ENCODE data around the gene COL19A1. TPM values are rescaled to one million over a fixed set of nuclear protein-coding genes. Genes with fewer than 3 reads are reported as not detected.

The COL19A1 gene
- total RNA-seq, 2 donors from 2014 or later = 1.4 to 1.5 TPM

- no peak overlapping the region for H3K9ac ChIP-seq (ENCODE audit: extremely low read depth, low read length, poor library complexity, severe bottlenecking)
- H3K4me3 ChIP-seq (ENCODE audit: low read length) = no peak overlapping the region
- no peaks in the 10 kb centered on the region for H3K27me3 ChIP-seq (ENCODE audit: control insufficient read depth, insufficient read depth, low read length, poor library complexity, severe bottlenecking)
- DNase-seq = no peak
- peaks cover 6% of the 10 kb centered on the region for H3K4me1 ChIP-seq (ENCODE audit: control insufficient read depth, insufficient read depth, low read length)
- Mint-ChIP-seq H3K4me1 (peaks cover 2% of the 10 kb centered on the region), H3K36me3 (ENCODE audit: low read depth) (no peaks in the 10 kb centered on the region), H3K4me3 (no peak overlapping the region), H3K27me3 (ENCODE audit: insufficient read depth) (no peaks in the 10 kb centered on the region), H3K27ac (no peak overlapping the region), H3K9me3 (no peaks in the 10 kb centered on the region)
- H3K36me3 ChIP-seq (ENCODE audit: control insufficient read depth, insufficient read depth, low read length) = no peaks in the 10 kb centered on the region
- no peaks in the 10 kb centered on the region for H3K9me3 ChIP-seq (ENCODE audit: control insufficient read depth, low read length)
- TF ChIP-seq CTCF (conservative IDR thresholded peaks at IDR 0.05) = no peak
- H3K27ac ChIP-seq (ENCODE audit: low read depth, low read length) = no peak overlapping the region
- 90% methylated on average over 2 to 4 of the region's 4 CpGs for WGBS, 2 experiments (ENCODE audit: insufficient coverage in 1 of 2, insufficient read length in 1 of 2)
Observed at GRCh38 chr6:70215460-70216108, 349.2 kb downstream of the COL19A1 start.

GRCh38 chr6:70216767-70217166 lies 350.4 kb downstream of the COL19A1 start:
- H3K27ac Mint-ChIP-seq = no peak overlapping the region

GRCh38 chr6:70219943-70220613 lies 353.7 kb downstream of the COL19A1 start:
- no peaks in the 10 kb centered on the region for H3K27me3 Mint-ChIP-seq (ENCODE audit: insufficient read depth)

More at GRCh38 chr6:70216767-70217166, 350.4 kb downstream of the COL19A1 start:
- H3K4me3 Mint-ChIP-seq = no peak overlapping the region
- no peaks in the 10 kb centered on the region for H3K27me3 Mint-ChIP-seq (ENCODE audit: insufficient read depth)
- DNase-seq = no peak
- H3K4me1 ChIP-seq (ENCODE audit: control insufficient read depth, insufficient read depth, low read length) = peaks cover 6% of the 10 kb centered on the region
- H3K9me3 ChIP-seq (ENCODE audit: control insufficient read depth, low read length) = no peaks in the 10 kb centered on the region
- no peaks in the 10 kb centered on the region for H3K9me3 Mint-ChIP-seq
- no peak overlapping the region for H3K4me3 ChIP-seq (ENCODE audit: low read length)
- H3K27me3 ChIP-seq (ENCODE audit: control insufficient read depth, insufficient read depth, low read length, poor library complexity, severe bottlenecking) = no peaks in the 10 kb centered on the region
- H3K36me3 ChIP-seq (ENCODE audit: control insufficient read depth, insufficient read depth, low read length) = no peaks in the 10 kb centered on the region
- no peak overlapping the region for H3K9ac ChIP-seq (ENCODE audit: extremely low read depth, low read length, poor library complexity, severe bottlenecking)
- WGBS, 2 experiments (ENCODE audit: insufficient coverage in 1 of 2, insufficient read length in 1 of 2) = 64 to 79% methylated on average over 6 to 8 of the region's 8 CpGs
- H3K36me3 Mint-ChIP-seq (ENCODE audit: low read depth) = no peaks in the 10 kb centered on the region
- peaks cover 2% of the 10 kb centered on the region for H3K4me1 Mint-ChIP-seq
- no peak overlapping the region for H3K27ac ChIP-seq (ENCODE audit: low read depth, low read length)
- no peak for TF ChIP-seq CTCF (conservative IDR thresholded peaks at IDR 0.05)

More at GRCh38 chr6:70219943-70220613, 353.7 kb downstream of the COL19A1 start:
- Histone ChIP-seq H3K4me3 (ENCODE audit: low read length) (no peak overlapping the region), H3K9ac (ENCODE audit: extremely low read depth, low read length, poor library complexity, severe bottlenecking) (no peak overlapping the region), H3K36me3 (ENCODE audit: control insufficient read depth, insufficient read depth, low read length) (no peaks in the 10 kb centered on the region), H3K9me3 (ENCODE audit: control insufficient read depth, low read length) (no peaks in the 10 kb centered on the region), H3K27ac (ENCODE audit: low read depth, low read length) (no peak overlapping the region), H3K27me3 (ENCODE audit: control insufficient read depth, insufficient read depth, low read length, poor library complexity, severe bottlenecking) (no peaks in the 10 kb centered on the region), H3K4me1 (ENCODE audit: control insufficient read depth, insufficient read depth, low read length) (no peaks in the 10 kb centered on the region)
- Mint-ChIP-seq H3K36me3 (ENCODE audit: low read depth) (no peaks in the 10 kb centered on the region), H3K4me1 (peaks cover 2% of the 10 kb centered on the region), H3K27ac (no peak overlapping the region), H3K4me3 (no peak overlapping the region), H3K9me3 (no peaks in the 10 kb centered on the region)
- 89% methylated on average over 1 of the region's 1 CpG; no CpG with 5 or more reads in 1 of the 2 experiments for WGBS, 2 experiments (ENCODE audit: insufficient coverage in 1 of 2, insufficient read length in 1 of 2)
- TF ChIP-seq CTCF (conservative IDR thresholded peaks at IDR 0.05) = no peak
- no peak for DNase-seq
